Liver (tissue), 9 donors: ENCODE results near the gene SOX13. TPM values are rescaled to one million over a fixed set of nuclear protein-coding genes. Genes with fewer than 3 reads are reported as not detected.
A peak's percentile ranks its signal among the peaks of the same experiment; 100 is the strongest.

Experiments used
- DNase-seq: peaks from one replicate; pipeline ENCODE4 v3.0.0-alpha.2; 2017; ENCODE audit warnings: low spot score
- H3K27ac ChIP-seq, 2 donors: one replicate each; pipeline ENCODE4 v1.7.0; 2013; ENCODE audit warnings: inconsistent platforms in 2 of 2, low read length in 2 of 2, control low read depth in 1 of 2, low read depth in 1 of 2, mild to moderate bottlenecking in 1 of 2
- H3K27me3 ChIP-seq, 4 donors: one replicate each; pipeline versions ENCODE4 v1.6.1 to v1.7.0; 2013; ENCODE audit warnings: low read length in 3 of 4, inconsistent platforms in 1 of 4, mild to moderate bottlenecking in 1 of 4, moderate library complexity in 1 of 4; ENCODE audit not compliant: control insufficient read depth in 4 of 4, insufficient read depth in 4 of 4
- H3K36me3 ChIP-seq, 4 donors: one replicate each; pipeline versions ENCODE4 v1.6.1 to v1.7.0; 2013; ENCODE audit warnings: low read length in 3 of 4, mild to moderate bottlenecking in 3 of 4, low read depth in 1 of 4, moderate library complexity in 1 of 4; ENCODE audit not compliant: control insufficient read depth in 4 of 4, insufficient read depth in 3 of 4
- H3K4me1 ChIP-seq, 4 donors: one replicate each; pipeline versions ENCODE4 v1.6.1 to v1.7.0; 2013; ENCODE audit warnings: low read length in 3 of 4, mild to moderate bottlenecking in 3 of 4, moderate library complexity in 1 of 4; ENCODE audit not compliant: control insufficient read depth in 4 of 4, insufficient read depth in 4 of 4
- H3K4me3 ChIP-seq, 3 donors: one replicate each; pipeline versions ENCODE4 v1.6.1 to v1.7.0; 2013; ENCODE audit warnings: low read length in 3 of 3, control low read depth in 1 of 3, low read depth in 1 of 3, mild to moderate bottlenecking in 1 of 3
- H3K9ac ChIP-seq, 2 donors: one replicate each; pipeline ENCODE4 v1.7.0; 2013; ENCODE audit warnings: low read length in 2 of 2, mild to moderate bottlenecking in 2 of 2, moderate library complexity in 2 of 2, control low read depth in 1 of 2, low read depth in 1 of 2
- H3K9me3 ChIP-seq, 4 donors: one replicate each; pipeline versions ENCODE4 v1.6.1 to v1.7.0; 2013; ENCODE audit warnings: low read length in 3 of 4; ENCODE audit not compliant: control insufficient read depth in 4 of 4
- EGR1 ChIP-seq, 2 donors: IDR thresholded peaks; 2 replicates each; pipeline ENCODE4 v1.6.1; 2016 to 2018; ENCODE audit warnings: antibody characterized with exemption in 2 of 2, low read depth in 2 of 2
- FOXA1 ChIP-seq: IDR thresholded peaks from 2 replicates; pipeline ENCODE4 v1.6.1; 2016; ENCODE audit warnings: antibody characterized with exemption
- FOXA2 ChIP-seq: IDR thresholded peaks from 2 replicates; pipeline ENCODE4 v1.6.1; 2016; ENCODE audit warnings: antibody characterized with exemption
- GABPA ChIP-seq, 2 donors: IDR thresholded peaks in 1 of 2; conservative IDR thresholded peaks in 1 of 2; 2 replicates each; pipeline ENCODE4 v1.6.1; 2016; ENCODE audit warnings: antibody characterized with exemption in 2 of 2, mild to moderate bottlenecking in 1 of 2, moderate library complexity in 1 of 2
- HNF4A ChIP-seq, 2 donors: conservative IDR thresholded peaks; 2 replicates each; pipeline ENCODE4 v1.6.1; 2016; ENCODE audit warnings: antibody characterized with exemption in 2 of 2, mild to moderate bottlenecking in 2 of 2
- HNF4G ChIP-seq: IDR thresholded peaks from 2 replicates; pipeline ENCODE4 v1.6.1; 2016; ENCODE audit warnings: antibody characterized with exemption
- JUND ChIP-seq, 2 donors: IDR thresholded peaks; 2 replicates each; pipeline ENCODE4 v1.6.1; 2016; ENCODE audit warnings: antibody characterized with exemption in 2 of 2
- NR2F2 ChIP-seq: IDR thresholded peaks from 2 replicates; pipeline ENCODE4 v1.6.1; 2016; ENCODE audit warnings: antibody characterized with exemption
- RAD21 ChIP-seq, 2 donors: IDR thresholded peaks; 2 replicates each; pipeline ENCODE4 v1.6.1; 2016; ENCODE audit warnings: antibody characterized with exemption in 2 of 2, mild to moderate bottlenecking in 2 of 2
- RXRA ChIP-seq, 2 donors: IDR thresholded peaks; 2 replicates each; pipeline ENCODE4 v1.6.1; 2017 to 2018; ENCODE audit warnings: antibody characterized with exemption in 2 of 2, mild to moderate bottlenecking in 1 of 2
- SP1 ChIP-seq: IDR thresholded peaks from 2 replicates; pipeline ENCODE4 v1.6.1; 2018; ENCODE audit warnings: antibody characterized with exemption, mild to moderate bottlenecking
- TAF1 ChIP-seq: conservative IDR thresholded peaks from 2 replicates; pipeline ENCODE4 v1.6.1; 2016; ENCODE audit warnings: antibody characterized with exemption, mild to moderate bottlenecking
- YY1 ChIP-seq: IDR thresholded peaks from 2 replicates; pipeline ENCODE4 v1.6.1; 2016; ENCODE audit warnings: antibody characterized with exemption, mild to moderate bottlenecking
- WGBS: extraction: QIAGEN DNeasy Blood & Tissue Kit; methylation state at CpG from one replicate; pipeline ENCODE4 v1.1.7; 2013; 5-methylcytosine and 5-hydroxymethylcytosine counted together
- polyA plus RNA-seq, 2 donors: library from polyadenylated mRNA; stranded (reverse) in 1 of 2; unstranded in 1 of 2; fragments of 200-250 nt in 1 of 2; fragments of >200 nt in 1 of 2; fragmentation: Nextera tagmentation in 1 of 2; extraction: Ambion mirVana in 1 of 2; gene quantifications; one replicate each; pipeline versions ENCODE4 v1.2.1 to v1.2.3, GENCODE V29; 2013 to 2015
- total RNA-seq, 2 donors: library from RNA; depleted of rRNA; stranded (reverse); fragments of >200 nt; gene quantifications; one replicate each; pipeline ENCODE4 v1.2.3, GENCODE V29; 2014
- TF ChIP-seq, protein P1 (sequence below): IDR thresholded peaks from 2 replicates; pipeline ENCODE4 v1.6.1; 2016; ENCODE audit warnings: antibody characterized with exemption
- TF ChIP-seq, protein P2 (sequence below): IDR thresholded peaks from 2 replicates; pipeline ENCODE4 v1.6.1; 2016; ENCODE audit warnings: antibody characterized with exemption, mild to moderate bottlenecking
- TF ChIP-seq, protein P3 (sequence below): fragments of 150-350 bp; IDR thresholded peaks from 2 replicates; pipeline ENCODE4 v1.5.1; 2017; ENCODE audit warnings: improper control_type of control experiment, low read depth, low read length; ENCODE audit not compliant: missing input control
- TF ChIP-seq, protein P4 (sequence below): IDR thresholded peaks from 2 replicates; pipeline ENCODE4 v1.6.1; 2016; ENCODE audit warnings: antibody characterized with exemption
- TF ChIP-seq, protein P5 (sequence below): IDR thresholded peaks from 2 replicates; pipeline ENCODE4 v1.6.1; 2016; ENCODE audit warnings: antibody characterized with exemption
- donor health status: healthy.
- donor health status: healthy.
- donor health status: healthy.
- donor health status: healthy.
- donor health status: healthy.

The SOX13 gene
- total and polyA plus RNA-seq, 4 donors, result 7.8 to 15.5 (median 8.7) TPM

DNA sequence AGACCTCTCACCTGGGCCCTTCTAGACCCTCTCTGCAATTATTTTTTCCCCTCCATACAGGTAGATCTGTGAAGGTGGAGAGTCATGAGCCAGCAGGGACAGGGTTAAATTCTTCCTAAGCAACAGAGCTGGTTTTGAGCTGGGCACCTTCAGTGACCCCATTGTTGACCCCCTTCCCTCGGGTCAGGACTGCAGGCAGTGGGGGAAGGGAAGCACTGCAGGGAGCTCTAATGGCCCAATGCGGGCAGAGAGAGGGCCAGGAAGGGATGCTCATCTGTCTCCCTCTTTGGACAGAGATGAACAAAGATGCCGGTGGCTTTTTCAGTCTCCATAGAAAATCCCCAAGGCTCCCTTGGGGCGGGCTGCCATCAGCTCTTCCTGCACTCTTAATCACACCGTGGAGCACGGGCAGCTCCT, 21.4 kb downstream of the SOX13 start:
- 55% methylated on average over 6 of the region's 6 CpGs for WGBS
- peak overlapping the region in 1 of 2 donors; percentile 3 for H3K27ac ChIP-seq
- H3K4me3 ChIP-seq, result no peak overlapping the region
- H3K36me3 ChIP-seq, result no peaks in the 10 kb centered on the region
- TF ChIP-seq, protein P1, sequence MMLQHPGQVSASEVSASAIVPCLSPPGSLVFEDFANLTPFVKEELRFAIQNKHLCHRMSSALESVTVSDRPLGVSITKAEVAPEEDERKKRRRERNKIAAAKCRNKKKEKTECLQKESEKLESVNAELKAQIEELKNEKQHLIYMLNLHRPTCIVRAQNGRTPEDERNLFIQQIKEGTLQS, result no peak
- TF ChIP-seq, protein P2, sequence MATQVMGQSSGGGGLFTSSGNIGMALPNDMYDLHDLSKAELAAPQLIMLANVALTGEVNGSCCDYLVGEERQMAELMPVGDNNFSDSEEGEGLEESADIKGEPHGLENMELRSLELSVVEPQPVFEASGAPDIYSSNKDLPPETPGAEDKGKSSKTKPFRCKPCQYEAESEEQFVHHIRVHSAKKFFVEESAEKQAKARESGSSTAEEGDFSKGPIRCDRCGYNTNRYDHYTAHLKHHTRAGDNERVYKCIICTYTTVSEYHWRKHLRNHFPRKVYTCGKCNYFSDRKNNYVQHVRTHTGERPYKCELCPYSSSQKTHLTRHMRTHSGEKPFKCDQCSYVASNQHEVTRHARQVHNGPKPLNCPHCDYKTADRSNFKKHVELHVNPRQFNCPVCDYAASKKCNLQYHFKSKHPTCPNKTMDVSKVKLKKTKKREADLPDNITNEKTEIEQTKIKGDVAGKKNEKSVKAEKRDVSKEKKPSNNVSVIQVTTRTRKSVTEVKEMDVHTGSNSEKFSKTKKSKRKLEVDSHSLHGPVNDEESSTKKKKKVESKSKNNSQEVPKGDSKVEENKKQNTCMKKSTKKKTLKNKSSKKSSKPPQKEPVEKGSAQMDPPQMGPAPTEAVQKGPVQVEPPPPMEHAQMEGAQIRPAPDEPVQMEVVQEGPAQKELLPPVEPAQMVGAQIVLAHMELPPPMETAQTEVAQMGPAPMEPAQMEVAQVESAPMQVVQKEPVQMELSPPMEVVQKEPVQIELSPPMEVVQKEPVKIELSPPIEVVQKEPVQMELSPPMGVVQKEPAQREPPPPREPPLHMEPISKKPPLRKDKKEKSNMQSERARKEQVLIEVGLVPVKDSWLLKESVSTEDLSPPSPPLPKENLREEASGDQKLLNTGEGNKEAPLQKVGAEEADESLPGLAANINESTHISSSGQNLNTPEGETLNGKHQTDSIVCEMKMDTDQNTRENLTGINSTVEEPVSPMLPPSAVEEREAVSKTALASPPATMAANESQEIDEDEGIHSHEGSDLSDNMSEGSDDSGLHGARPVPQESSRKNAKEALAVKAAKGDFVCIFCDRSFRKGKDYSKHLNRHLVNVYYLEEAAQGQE, result no peak
- TF ChIP-seq RAD21 (IDR thresholded peaks at IDR 0.05) (no peak), RXRA (IDR thresholded peaks at IDR 0.05) (peak in 1 of 2 donors; percentile 28), TAF1 (no peak), SP1 (no peak), JUND (IDR thresholded peaks at IDR 0.05) (no peak), NR2F2 (peak; percentile 42), FOXA1 (no peak)
- H3K9ac ChIP-seq, result no peak overlapping the region
- H3K9me3 ChIP-seq, result no peaks in the 10 kb centered on the region
- H3K27me3 ChIP-seq, result no peaks in the 10 kb centered on the region
- H3K4me1 ChIP-seq, result peaks cover 6 to 35% (median 16%) of the 10 kb centered on the region in 4 donors
- DNase-seq, result no peak

DNA sequence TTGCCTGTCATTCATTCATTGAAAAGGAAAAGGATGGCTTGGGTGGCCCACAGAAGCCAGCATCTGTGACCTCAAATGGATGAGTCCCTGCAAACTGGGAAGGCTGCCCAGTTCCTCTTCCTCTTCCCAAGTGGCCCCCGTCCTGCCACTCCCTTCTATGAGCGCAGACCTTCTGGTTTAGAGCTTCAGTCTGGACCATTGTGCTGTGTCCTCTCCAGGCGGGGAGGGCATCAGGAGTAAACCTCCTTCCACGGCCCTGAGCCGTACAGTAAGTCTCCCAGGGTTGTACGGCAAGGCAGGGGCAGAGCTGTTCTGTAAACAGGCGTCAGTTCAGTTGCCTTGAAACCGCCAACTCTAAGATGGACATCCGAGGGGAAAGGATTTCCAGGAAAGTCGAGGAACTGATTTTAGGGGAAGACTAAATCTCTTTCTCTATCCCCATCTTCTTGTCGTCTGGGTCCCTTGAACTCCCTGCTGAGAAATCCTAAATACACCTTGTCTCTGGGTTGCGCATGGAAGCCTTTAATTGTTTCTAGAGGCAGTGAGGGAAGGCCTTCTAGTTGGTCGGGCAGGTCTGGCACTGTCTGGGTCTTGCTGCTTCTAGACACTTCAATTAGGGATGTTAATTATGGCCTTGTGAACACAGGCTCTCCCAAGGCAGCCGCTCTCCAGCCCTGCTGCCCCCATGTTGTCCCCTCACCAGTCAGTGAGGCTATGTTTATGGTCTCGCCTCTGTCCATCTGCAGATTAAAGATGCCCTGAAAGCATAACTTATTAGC, 22.1 kb downstream of the SOX13 start:
- 80% methylated on average over 15 of the region's 15 CpGs for WGBS
- H3K9ac ChIP-seq, result no peak overlapping the region
- H3K9me3 ChIP-seq, result no peaks in the 10 kb centered on the region
- no peak for DNase-seq
- TF ChIP-seq FOXA2 (no peak), GABPA (IDR thresholded peaks at IDR 0.05 in 1 of 2, conservative IDR thresholded peaks at IDR 0.05 in 1 of 2) (no peak), YY1 (no peak), JUND (IDR thresholded peaks at IDR 0.05) (no peak), NR2F2 (no peak), HNF4G (no peak), SP1 (no peak), EGR1 (IDR thresholded peaks at IDR 0.05; ENCODE audit: low read depth in 2 of 2) (no peak), RAD21 (IDR thresholded peaks at IDR 0.05) (no peak), HNF4A (conservative IDR thresholded peaks at IDR 0.05) (no peak), RXRA (IDR thresholded peaks at IDR 0.05) (no peak), FOXA1 (no peak), TAF1 (no peak)
- TF ChIP-seq, protein P3, sequence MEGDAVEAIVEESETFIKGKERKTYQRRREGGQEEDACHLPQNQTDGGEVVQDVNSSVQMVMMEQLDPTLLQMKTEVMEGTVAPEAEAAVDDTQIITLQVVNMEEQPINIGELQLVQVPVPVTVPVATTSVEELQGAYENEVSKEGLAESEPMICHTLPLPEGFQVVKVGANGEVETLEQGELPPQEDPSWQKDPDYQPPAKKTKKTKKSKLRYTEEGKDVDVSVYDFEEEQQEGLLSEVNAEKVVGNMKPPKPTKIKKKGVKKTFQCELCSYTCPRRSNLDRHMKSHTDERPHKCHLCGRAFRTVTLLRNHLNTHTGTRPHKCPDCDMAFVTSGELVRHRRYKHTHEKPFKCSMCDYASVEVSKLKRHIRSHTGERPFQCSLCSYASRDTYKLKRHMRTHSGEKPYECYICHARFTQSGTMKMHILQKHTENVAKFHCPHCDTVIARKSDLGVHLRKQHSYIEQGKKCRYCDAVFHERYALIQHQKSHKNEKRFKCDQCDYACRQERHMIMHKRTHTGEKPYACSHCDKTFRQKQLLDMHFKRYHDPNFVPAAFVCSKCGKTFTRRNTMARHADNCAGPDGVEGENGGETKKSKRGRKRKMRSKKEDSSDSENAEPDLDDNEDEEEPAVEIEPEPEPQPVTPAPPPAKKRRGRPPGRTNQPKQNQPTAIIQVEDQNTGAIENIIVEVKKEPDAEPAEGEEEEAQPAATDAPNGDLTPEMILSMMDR, result no peak
- TF ChIP-seq, protein P1, result no peak
- TF ChIP-seq, protein P2, result no peak
- TF ChIP-seq, protein P4, sequence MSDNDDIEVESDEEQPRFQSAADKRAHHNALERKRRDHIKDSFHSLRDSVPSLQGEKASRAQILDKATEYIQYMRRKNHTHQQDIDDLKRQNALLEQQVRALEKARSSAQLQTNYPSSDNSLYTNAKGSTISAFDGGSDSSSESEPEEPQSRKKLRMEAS, result no peak
- TF ChIP-seq, protein P5, sequence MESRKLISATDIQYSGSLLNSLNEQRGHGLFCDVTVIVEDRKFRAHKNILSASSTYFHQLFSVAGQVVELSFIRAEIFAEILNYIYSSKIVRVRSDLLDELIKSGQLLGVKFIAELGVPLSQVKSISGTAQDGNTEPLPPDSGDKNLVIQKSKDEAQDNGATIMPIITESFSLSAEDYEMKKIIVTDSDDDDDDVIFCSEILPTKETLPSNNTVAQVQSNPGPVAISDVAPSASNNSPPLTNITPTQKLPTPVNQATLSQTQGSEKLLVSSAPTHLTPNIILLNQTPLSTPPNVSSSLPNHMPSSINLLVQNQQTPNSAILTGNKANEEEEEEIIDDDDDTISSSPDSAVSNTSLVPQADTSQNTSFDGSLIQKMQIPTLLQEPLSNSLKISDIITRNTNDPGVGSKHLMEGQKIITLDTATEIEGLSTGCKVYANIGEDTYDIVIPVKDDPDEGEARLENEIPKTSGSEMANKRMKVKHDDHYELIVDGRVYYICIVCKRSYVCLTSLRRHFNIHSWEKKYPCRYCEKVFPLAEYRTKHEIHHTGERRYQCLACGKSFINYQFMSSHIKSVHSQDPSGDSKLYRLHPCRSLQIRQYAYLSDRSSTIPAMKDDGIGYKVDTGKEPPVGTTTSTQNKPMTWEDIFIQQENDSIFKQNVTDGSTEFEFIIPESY, result no peak
- H3K27ac ChIP-seq, result peak overlapping the region in 1 of 2 donors; percentile 3
- H3K4me1 ChIP-seq, result peaks cover 6 to 31% (median 15%) of the 10 kb centered on the region in 4 donors
- H3K36me3 ChIP-seq, result no peaks in the 10 kb centered on the region
- no peak overlapping the region for H3K4me3 ChIP-seq
- H3K27me3 ChIP-seq, result no peaks in the 10 kb centered on the region
